Ishikawa (cell line): ENCODE measurements around the gene NRBP1.

Experiments
- CEBPB ChIP-seq: IDR thresholded peaks from 2 replicates; pipeline ENCODE4 v1.6.1; 2012
- CREB1 ChIP-seq: IDR thresholded peaks from 2 replicates; pipeline ENCODE4 v1.6.1; 2012; ENCODE audit warnings: low read depth
- EGR1 ChIP-seq: IDR thresholded peaks from 2 replicates; pipeline ENCODE4 v1.6.1; 2012
- EP300 ChIP-seq: IDR thresholded peaks from 2 replicates; pipeline ENCODE4 v1.6.1; 2012; ENCODE audit warnings: borderline replicate concordance
- FOXM1 ChIP-seq: IDR thresholded peaks from 2 replicates; pipeline ENCODE4 v1.6.1; 2012; ENCODE audit warnings: low read depth, borderline replicate concordance
- MAX ChIP-seq: IDR thresholded peaks from 2 replicates; pipeline ENCODE4 v1.6.1; 2012
- RAD21 ChIP-seq: IDR thresholded peaks from 2 replicates; pipeline ENCODE4 v1.6.1; 2012; ENCODE audit warnings: low read depth
- REST ChIP-seq: IDR thresholded peaks from 2 replicates; pipeline ENCODE4 v1.6.1; 2012; ENCODE audit warnings: low read depth, mild to moderate bottlenecking
- TCF12 ChIP-seq: IDR thresholded peaks from 2 replicates; pipeline ENCODE4 v1.6.1; 2012; ENCODE audit warnings: low read depth
- TEAD4 ChIP-seq: IDR thresholded peaks from 2 replicates; pipeline ENCODE4 v1.6.1; 2012
- USF1 ChIP-seq: IDR thresholded peaks from 2 replicates; pipeline ENCODE4 v1.6.1; 2012
- YY1 ChIP-seq: IDR thresholded peaks from 2 replicates; pipeline ENCODE4 v1.6.1; 2012; ENCODE audit warnings: low read depth

- TF ChIP-seq EP300, result no peak
- TF ChIP-seq YY1, result no peak
- no peak for TF ChIP-seq USF1
- TF ChIP-seq TCF12, result no peak
- TF ChIP-seq REST, result no peak
- TF ChIP-seq CEBPB, result no peak
- TF ChIP-seq MAX, result no peak
- no peak for TF ChIP-seq CREB1
- no peak for TF ChIP-seq FOXM1
- TF ChIP-seq EGR1, result no peak
- TF ChIP-seq RAD21, result no peak
- no peak for TF ChIP-seq TEAD4
Observed at GRCh38 chr2:27398962-27399361, 29.5 kb upstream of the NRBP1 start.
